HG03066 (cell line): ENCODE data around the gene SPEG.

ENCODE experiments used
- ATAC-seq: cut with Tn5 transposase; IDR thresholded peaks from one replicate; pipeline ENCODE4 v1.9.1; 2021; ENCODE audit warnings: low read depth; ENCODE audit not compliant: unreplicated experiment

The SPEG gene

GRCh38 chr2:219491278-219491963 lies 56.8 kb downstream of the SPEG start:
- no peak for ATAC-seq

GRCh38 chr2:219492575-219492974 lies 57.9 kb downstream of the SPEG start:
- ATAC-seq, result no peak

GRCh38 chr2:219493086-219493485 lies 58.4 kb downstream of the SPEG start:
- ATAC-seq, result no peak

- no peak for ATAC-seq
Observed at GRCh38 chr2:219494952-219495530, 60.4 kb downstream of the SPEG start.

- ATAC-seq, result peak; percentile 23
Observed at GRCh38 chr2:219495531-219496122, 61.0 kb downstream of the SPEG start.

- no peak for ATAC-seq
Observed at GRCh38 chr2:219496247-219496824, 61.7 kb downstream of the SPEG start.

- no peak for ATAC-seq
Observed at GRCh38 chr2:219496825-219497494, 62.3 kb downstream of the SPEG start.

GRCh38 chr2:219497495-219498279 lies 63.0 kb downstream of the SPEG start:
- ATAC-seq, result peak; percentile 23

- peak; percentile 88 for ATAC-seq
Observed at GRCh38 chr2:219498280-219499057, 63.8 kb downstream of the SPEG start, which contains the start of gene GMPPA. Gene GMPPA (plus strand): TSS chr2:219498891. CDS start chr2:219499976, 1,085 bp downstream.

- ATAC-seq, result no peak
Observed at GRCh38 chr2:219499058-219499307, 64.3 kb downstream of the SPEG start.

GRCh38 chr2:219499555-219499954 lies 64.9 kb downstream of the SPEG start:
- no peak for ATAC-seq

GRCh38 chr2:219500135-219500534 lies 65.5 kb downstream of the SPEG start:
- ATAC-seq, result no peak

- ATAC-seq, result no peak
Observed at GRCh38 chr2:219501849-219502248, 67.2 kb downstream of the SPEG start.

GRCh38 chr2:219502618-219503017 lies 68.0 kb downstream of the SPEG start:
- ATAC-seq, result no peak

- ATAC-seq, result no peak
Observed at GRCh38 chr2:219505585-219505984, 70.9 kb downstream of the SPEG start.

- no peak for ATAC-seq
Observed at GRCh38 chr2:219506153-219506801, 71.6 kb downstream of the SPEG start.

- ATAC-seq, result no peak
Observed at GRCh38 chr2:219506802-219507526, 72.3 kb downstream of the SPEG start.

- no peak for ATAC-seq
Observed at GRCh38 chr2:219507581-219508443, 73.2 kb downstream of the SPEG start.
